ENCODE results near the gene ADAR.

Gene ADAR

DNA sequence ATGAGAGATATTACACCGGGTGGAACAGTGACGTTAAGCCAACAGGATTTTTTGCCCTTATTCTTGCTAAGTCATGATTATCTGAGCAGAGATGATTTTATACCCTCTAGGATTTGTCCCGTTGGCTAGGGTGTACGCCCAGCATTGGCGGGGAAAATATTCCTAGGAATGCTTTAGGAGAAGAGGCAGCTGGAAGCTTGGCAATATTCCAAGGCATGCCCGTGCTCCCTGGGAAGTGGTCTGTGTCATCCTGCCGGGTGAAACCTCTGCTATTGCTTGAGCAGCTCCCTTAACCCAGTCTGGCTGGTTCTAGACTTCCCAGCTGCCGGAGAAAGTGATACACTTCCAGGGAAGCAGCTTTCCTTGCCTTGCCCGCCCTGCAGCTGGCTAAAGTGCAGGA, 24.2 kb downstream of the ADAR start:
- FAIRE-seq (no peak), DNase-seq (ENCODE audit: low spot score) (no peak)

DNA sequence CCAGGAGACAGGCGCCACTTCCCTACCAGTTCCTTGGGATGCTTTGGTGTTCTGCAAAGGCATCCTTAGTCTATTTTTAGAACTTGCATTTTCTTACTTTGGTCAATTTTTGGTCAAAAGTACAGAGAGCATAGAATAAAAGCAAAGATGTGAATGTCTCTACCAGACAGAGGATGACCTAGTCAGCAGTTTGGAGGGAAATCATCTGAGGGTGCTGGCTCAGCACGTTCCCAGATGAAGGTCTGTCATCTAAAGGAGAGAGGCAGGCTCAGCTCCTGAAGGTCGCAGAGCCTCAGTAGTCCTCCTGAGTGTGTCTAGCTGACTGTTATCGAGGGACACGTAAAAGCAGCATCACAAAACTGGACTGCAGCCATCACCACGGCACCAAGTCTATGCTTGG, 25.1 kb downstream of the ADAR start:
- DNase-seq (ENCODE audit: low spot score) (no peak), FAIRE-seq (no peak)

DNA sequence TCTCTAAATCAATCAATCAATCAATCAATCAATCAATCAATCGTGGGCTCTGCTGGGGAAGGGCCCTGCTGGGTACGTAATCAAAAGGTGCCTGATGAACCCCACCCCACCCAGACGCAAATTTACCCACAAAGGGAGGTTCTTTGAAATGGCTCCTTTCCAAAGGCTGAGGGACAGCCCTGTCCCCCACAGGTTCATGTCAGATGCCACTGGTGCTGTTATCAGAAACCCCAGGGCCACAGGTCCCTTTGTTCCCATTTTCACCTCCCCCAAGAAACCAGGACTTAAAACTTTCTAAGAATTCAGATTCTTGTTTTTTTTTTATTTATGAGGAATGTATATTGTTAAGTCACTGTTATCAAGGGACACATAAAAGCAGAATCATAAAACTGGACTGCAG, 26.2 kb downstream of the ADAR start:
- FAIRE-seq: no peak

DNA sequence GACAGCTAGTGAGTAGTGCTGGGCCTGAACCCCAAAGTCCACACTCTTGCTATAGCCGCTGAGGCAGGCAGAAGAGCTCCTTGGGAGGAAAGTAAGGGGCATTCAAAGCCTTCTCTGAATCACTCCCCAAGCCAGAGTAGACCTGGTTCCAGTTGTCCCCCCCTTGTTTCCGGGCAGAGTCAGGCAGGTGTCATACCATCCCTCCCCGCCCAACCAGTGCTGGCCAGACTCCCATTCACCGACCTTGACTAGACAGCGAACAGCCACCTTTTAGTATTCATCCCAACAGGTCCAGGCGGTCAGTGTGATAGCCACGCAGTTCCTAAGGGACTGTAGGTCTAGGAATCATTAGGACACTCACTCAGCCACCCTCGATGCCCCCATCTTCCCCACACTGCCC, 28.6 kb downstream of the ADAR start:
- FAIRE-seq: no peak

More for the DNA sequence above, 26.2 kb downstream of the ADAR start:
- no peak for DNase-seq (ENCODE audit: low spot score)

DNA sequence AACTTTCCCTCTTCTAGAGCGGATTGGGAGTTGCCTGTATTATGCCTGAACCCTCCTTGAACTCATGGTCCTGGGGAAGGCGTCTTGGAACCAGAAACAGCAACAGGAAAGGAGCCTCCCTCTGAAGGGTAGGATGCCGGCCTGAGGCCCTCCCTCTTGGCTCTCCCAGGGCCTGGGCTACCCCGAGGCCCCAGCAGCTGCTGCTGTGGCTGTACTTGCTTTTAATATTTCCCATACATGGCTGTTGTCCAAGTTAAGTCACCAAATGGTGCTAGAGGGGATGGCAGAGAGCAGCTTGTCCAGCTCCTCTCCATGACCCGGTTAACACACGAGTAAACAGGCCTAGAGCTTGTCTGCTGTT, 29.9 kb downstream of the ADAR start:
- FAIRE-seq: no peak
- DNase-seq (ENCODE audit: low spot score): no peak

More for the DNA sequence above, 28.6 kb downstream of the ADAR start:
- DNase-seq (ENCODE audit: low spot score): no peak

DNA sequence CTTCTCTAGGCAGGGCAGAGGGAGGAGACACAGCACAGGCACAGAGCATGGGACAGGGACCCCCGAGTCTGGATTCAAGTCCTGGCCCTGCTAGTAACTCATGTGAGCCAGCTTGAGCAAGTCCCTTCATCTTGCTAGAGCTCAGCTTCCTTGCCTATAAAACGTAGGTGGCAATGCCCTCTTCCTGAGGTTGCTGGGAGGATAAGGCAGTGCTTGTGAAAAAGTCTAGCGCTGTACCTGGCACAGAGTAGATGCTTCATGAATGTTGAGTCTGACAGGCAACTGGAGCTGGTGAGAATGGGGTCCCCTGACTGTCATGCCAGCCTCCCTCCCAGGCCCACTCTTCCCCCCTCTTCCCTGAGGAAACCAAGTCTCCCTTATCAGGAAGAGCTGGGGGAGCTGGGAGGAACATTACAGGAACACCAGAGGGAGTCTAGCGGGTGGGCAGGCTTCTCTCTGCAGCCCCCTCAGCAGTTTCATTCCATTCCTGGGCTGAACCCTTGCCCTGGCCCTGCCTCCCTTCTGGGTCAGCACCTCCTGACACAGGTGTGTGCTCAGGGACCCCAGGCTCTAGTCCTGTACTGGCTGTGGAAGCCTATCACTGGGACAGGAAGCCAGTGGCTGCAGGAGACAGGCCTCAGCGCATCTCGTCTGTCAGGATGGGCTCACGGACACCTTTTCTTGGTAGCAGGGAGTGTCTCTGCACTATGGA, 30.5 kb downstream of the ADAR start:
- FAIRE-seq (no peak), DNase-seq (ENCODE audit: low spot score) (no peak)

DNA sequence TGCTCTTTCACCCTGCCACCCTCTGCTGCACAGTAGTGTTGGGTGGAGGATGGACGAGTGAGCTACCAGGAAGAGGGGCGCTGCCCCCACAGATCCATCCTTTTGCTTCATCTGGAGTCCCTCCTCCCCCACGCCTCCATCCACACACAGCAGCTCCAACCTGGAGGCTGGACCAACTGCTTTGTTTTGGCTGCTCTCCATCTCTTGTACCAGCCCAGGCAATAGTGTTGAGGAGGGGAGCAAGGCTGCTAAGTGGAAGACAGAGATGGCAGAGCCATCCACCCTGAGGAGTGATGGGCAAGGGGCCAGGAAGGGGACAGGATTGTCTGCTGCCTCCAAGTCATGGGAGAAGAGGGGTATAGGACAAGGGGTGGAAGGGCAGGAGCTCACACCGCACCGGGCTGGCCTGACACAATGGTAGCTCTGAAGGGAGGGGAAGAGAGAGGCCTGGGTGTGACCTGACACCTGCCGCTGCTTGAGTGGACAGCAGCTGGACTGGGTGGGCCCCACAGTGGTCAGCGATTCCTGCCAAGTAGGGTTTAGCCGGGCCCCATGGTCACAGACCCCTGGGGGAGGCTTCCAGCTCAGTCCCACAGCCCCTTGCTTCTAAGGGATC, 31.9 kb downstream of the ADAR start:
- FAIRE-seq: no peak
- DNase-seq (ENCODE audit: low spot score): no peak

DNA sequence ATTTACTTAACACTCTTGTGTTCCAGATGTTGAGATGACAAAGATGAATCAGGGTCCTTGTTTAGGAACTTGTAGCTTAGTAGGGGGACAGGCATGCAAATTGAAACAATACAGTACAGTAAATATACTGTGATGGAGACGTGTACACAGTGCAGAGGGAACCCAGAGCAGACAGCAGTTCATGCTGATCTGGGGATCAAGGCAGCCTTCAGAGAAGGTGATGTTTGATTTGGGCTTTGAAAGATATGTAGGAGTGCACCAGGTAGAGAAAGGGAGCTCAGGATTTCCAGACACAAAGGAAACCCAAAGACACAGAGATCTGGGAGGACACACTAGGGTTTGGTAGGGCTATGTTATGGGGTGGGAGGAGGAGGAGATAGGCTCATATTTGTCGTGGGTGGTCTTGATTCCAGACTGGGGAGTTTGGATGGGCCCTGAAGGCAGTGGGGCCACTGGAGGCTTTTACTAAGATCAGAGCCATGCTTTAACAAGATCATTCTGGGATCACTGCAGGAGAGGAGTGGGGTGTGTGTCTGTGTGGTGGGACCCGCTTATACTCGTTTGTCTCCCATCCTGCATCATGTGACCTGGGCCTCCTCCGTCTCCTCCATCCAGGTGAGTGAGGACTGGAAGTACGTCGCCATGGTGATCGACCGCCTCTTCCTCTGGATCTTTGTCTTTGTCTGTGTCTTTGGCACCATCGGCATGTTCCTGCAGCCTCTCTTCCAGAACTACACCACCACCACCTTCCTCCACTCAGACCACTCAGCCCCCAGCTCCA, 32.6 kb downstream of the ADAR start:
- FAIRE-seq (no peak), DNase-seq (ENCODE audit: low spot score) (no peak)

DNA sequence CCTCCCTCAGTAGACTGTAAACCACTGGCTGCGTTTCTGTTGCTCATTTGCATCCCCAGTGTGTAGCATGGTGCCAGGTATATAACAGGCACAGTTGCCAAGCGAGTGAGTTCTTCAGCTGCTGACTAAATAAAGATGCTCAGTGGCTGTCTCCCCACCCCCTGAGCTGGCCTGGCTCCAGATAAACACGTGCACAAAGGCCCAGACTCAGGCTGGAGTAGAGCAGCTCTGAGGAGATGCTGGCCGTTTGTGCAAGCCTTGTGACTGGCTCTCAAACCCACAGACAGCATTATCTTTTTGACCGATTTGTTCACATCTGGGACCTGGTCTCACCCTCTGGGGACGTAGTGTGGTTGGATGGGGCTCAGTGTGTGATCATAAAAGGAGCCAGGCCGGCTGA, 33.3 kb downstream of the ADAR start:
- FAIRE-seq (no peak), DNase-seq (ENCODE audit: low spot score) (no peak)

DNA sequence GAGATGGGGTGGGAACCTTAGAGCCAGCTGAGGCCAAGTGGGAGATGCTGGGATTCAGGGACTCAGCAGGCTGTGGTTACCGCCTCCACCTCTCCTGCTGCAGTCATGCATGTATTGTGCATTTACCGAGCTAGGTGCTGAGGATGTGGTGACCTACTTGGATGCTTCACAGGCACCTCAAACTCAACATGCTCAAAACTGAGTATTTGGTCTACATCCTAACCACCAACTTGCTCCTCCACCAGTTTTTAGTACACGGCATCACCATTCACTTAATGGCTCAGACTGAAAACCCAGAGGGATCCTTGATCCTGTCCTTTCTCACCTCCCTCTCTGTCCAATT, 34.8 kb downstream of the ADAR start:
- no peak for DNase-seq (ENCODE audit: low spot score)
- no peak for FAIRE-seq

DNA sequence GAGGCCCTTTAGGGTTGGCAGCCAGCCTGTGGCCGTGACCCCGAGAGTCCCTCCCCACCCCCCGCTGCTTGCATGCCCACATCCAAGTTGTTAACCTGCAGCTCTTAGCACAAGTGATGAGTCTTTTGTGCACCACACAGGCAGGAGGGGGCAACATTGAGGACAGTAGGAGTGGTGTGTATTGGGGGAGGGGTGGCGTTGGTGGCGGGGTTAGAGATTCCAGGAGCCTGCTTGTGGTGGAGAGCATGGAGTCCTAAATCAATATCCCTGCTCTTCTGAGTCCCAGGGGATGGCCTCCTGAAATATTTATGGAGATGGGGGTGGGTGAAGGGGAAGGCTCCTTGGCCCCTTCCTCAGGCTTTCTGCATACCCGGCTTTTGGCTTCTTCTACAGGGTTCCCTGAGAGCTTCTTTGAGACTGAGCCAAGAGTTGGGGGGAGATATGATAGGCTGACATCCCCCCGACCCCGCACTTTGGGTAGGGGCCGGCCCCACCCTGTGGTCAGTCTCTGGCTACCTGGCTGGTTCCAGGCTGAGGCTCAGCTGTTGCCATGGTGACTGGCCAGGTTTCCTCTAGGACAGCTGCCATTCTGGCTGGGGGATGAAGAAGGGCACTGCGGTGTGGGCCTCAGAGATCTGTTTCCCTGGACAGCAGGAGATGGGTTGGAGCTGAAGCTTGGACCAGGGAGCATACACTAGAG, 35.4 kb downstream of the ADAR start:
- DNase-seq (ENCODE audit: low spot score) (no peak), FAIRE-seq (no peak)

DNA sequence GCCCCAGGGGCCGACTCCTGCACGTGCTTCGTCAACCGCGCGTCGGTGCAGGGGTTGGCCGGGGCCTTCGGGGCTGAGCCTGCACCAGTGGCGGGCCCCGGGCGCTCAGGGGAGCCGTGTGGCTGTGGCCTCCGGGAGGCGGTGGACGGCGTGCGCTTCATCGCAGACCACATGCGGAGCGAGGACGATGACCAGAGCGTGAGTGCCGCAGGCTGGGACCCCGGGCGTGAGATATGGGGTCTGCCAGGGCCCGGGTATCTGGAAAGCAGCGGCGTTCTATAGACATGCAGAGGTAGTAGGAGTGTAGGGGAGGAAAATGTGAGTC, 36.1 kb downstream of the ADAR start:
- DNase-seq (ENCODE audit: low spot score) (no peak), FAIRE-seq (no peak)

DNA sequence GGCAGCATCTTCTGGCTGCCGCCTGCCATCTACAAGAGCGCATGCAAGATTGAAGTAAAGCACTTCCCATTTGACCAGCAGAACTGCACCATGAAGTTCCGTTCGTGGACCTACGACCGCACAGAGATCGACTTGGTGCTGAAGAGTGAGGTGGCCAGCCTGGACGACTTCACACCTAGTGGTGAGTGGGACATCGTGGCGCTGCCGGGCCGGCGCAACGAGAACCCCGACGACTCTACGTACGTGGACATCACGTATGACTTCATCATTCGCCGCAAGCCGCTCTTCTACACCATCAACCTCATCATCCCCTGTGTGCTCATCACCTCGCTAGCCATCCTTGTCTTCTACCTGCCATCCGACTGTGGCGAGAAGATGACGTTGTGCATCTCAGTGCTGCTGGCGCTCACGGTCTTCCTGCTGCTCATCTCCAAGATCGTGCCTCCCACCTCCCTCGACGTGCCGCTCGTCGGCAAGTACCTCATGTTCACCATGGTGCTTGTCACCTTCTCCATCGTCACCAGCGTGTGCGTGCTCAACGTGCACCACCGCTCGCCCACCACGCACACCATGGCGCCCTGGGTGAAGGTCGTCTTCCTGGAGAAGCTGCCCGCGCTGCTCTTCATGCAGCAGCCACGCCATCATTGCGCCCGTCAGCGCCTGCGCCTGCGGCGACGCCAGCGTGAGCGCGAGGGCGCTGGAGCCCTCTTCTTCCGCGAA, 36.6 kb downstream of the ADAR start:
- DNase-seq (ENCODE audit: low spot score) (no peak), FAIRE-seq (no peak)

DNA sequence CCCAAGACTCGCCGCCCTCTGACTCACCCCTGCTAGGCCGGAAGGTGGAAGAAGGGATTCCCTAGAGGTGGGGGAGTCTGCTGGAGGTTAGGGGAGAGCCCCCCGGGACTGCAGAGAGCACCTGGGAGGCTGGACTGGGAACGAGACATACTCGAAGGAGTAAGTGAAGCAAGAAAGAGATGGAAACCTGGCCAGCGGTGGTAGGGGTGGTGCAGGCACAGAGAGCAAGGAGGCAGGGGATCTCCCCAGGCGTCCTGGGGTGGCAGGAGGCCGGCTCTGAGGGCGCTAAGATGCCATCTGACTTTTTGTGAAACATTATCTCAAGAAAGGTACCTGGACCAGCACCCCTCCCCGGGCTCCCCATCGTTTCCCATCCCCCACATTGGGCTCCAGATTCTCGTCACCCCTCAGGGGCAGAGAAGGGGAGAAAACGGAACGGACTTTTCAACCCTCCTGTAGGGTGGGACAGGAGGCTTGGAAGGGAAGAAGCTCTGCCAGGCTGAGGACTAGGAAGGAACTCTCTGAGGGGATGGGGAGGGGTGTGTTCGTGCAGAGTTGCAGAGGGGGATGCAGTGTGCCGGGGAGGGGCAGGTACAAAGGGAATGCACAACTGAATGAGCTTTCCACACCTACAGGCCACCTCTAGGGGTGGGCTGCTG, 39.7 kb downstream of the ADAR start:
- no peak for FAIRE-seq
- no peak for DNase-seq (ENCODE audit: low spot score)

DNA sequence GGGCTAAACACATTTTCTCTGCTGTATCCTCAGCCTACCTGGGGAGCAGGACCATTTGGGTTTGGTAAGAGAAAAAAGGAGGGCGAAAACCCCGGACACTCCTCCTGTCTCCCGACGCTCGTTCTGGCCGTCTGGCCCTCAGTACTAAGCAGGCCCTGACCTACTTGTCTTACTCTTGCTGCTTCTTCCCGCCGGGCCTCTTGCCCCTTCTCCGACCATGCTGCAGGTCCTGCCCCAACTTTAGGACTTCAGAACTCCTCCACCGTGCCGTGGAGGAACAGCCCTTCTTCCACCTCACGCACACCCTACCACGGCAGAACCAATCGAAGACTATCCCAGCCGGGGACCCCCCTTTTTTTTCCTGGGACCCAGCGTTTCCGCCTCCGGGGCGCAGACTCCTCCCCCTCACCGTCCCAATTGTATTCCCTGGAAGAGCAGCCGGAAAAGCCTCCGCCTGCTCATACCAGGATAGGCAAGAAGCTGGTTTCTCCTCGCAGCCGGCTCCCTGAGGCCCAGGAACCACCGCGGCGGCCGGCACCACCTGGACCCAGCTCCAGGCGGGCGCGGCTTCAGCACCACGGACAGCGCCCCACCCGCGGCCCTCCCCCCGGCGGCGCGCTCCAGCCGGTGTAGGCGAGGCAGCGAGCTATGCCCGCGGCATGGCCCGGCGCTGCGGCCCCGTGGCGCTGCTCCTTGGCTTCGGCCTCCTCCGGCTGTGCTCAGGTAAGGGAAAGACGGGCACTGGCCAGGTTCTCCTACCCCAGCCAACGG, 40.4 kb downstream of the ADAR start, which contains the start of gene CHRNB2:
CHRNB2 (plus strand) TSS at position 393 of the 771 bp plus-strand sequence; CDS start at position 660, 267 bp downstream.
- no peak for DNase-seq (ENCODE audit: low spot score)
- no peak for FAIRE-seq

DNA sequence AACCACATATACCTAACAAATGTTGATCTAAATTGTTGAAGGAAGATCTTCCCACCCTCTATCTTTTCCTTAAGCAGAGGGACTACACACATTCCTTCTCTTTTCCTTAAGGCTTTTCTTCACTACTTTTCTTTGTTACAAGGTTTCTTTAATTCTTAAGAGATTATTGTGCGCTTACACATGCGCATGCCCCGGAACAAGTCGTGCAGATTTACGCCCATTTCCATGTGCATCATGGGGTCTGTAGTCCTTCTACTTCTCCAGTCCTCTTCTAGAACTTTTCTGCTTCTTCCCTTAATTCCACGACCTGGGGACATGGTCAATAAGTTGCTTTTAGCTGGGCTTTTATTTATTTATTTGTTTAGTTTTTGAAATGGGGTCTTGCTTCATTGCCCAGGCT, 42.1 kb downstream of the ADAR start:
- no peak for DNase-seq (ENCODE audit: low spot score)
- no peak for FAIRE-seq

DNA sequence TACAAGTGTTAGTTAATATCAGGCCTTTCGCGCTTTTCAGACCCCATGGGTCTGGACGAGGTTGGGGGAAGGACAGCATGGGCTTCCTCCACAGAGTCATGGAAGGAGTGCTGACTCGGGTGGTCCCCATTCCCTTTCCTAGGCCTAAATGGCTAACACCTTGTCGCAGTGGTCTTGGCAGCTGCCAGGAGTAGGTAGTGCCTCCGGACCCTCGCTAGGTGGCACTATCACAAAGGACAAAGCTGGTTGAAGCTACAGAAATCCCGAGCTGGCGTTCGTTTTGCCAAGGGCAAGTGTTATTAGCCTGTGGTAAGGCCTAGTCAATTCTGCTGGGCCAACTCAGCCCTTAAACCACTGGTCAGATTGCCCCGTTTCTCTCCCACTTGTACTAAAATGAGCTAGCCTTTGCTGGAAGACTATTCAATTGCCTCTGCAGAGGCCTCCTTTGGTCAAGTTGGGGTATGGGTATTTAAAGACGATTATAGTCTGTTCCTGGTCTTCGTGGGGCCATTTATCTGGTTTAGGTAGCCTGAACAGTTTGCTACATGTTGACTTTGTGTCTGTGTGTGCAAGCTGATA, 48.4 kb downstream of the ADAR start:
- FAIRE-seq (peak; percentile 24), DNase-seq (ENCODE audit: low spot score) (peak; percentile 79)

DNA sequence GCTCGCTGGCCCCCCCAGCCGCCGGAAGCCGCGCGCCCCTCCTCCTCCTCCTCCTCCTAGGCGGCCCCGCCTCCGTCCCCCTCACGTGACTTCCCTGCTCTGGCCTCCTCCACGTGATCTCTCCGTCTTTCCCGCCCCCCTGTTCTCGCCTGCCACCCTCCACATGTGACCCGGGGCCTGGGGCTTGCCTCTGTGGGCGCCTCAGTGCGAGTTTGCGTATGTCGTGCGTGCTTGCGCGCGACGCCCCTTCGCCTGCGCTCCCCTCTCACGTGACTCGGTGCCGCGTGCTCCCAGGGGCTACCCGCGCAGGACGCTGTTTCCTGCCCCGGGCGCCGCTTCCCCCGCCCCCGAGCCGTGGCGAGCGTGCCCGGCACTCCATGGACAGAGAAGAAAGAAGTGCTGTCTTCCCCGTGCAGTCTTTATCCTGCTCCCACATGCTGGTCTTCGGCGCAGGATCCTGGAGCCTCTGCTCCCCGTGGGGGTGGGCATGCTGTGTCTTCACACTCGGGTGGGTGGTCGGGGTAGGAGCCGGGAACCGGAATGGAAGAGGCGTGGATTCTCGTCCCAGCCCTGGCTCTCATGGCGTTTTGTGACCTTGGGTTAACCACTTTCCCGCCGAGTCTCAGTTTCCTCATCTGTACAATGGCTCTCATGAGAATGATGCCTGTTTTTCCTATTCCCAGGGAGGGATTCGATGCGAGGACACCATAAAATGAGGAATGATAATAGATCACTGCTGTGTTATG, 49.1 kb downstream of the ADAR start:
- DNase-seq (ENCODE audit: low spot score) (peak; percentile 95), FAIRE-seq (peak; percentile 36)
